ENCODE measurements around the gene NRG3.

DNA sequence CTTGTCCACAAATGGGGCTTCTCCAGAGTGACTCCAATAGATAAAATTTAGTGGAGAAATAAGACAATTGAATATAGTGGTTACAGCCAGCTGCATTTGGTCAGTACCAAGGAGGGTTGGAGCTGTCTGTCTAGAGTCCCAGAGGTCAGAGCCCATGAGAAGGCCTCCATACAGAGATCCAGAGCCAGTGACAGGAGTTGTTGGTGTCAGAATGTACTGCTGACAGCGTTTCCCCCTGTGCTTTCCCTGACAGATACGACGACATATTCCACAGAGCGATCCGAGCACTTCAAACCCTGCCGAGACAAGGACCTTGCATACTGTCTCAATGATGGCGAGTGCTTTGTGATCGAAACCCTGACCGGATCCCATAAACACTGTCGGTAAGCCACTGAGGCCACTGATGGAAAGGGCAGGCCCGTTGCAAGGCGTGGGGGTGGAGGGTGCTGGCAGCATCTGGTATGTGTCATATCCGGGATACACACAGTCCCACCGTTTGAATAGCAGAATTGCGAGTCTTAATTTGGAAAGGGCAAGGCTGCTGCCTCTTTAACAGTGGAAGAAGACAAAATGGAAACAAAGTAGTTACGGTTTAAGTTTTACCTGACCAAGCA, 483.6 kb downstream of the NRG3 start:
- TF ChIP-seq POLR2AphosphoS5 (IDR thresholded peaks at IDR 0.05; ENCODE audit: low read depth, low read length) (no peak), POLR2A (IDR thresholded peaks at IDR 0.05; ENCODE audit: low read depth, low read length) (no peak), TAF1 (IDR thresholded peaks at IDR 0.05; ENCODE audit: low read depth, low read length) (no peak), SPI1 (IDR thresholded peaks at IDR 0.05; ENCODE audit: low read depth, low read length) (no peak), PAX5 (IDR thresholded peaks at IDR 0.05; ENCODE audit: insufficient read depth, low read length, severe bottlenecking) (no peak), POU2F2 (IDR thresholded peaks at IDR 0.05; ENCODE audit: low read depth, low read length) (no peak)

Data from GM12891 (cell line).